ENCODE data around the gene SNAI3. TPM values are rescaled to one million over a fixed set of nuclear protein-coding genes. Genes with fewer than 3 reads are reported as not detected.

The SNAI3 gene
- total and polyA plus RNA-seq, 2 of the 8 experiments (the other 6 are each of a cell fraction or from before 2014, with no cell fraction given), result 8.5 to 13.3 TPM

GRCh38 chr16:88705801-88706228, 19.5 kb upstream of the SNAI3 start:
- H3K4me1 ChIP-seq (replicated peaks in 1 of 4; ENCODE audit: control insufficient read depth in 3 of 4, insufficient read depth in 4 of 4, low read length in 3 of 4), result peaks cover 0 to 6% (median 3%) of the 10 kb centered on the region in 4 experiments; a peak in 4 of 7 replicates
- POLR2A ChIA-PET (ENCODE audit: partially characterized antibody), result interaction anchor here (1.1 to 2.3 kb wide), 3 partner anchors 9 to 21 kb away, joined by 5 to 8 read pairs (median 6); partner anchors contain the start of gene SNAI3
- H3K56ac ChIP-seq (replicated peaks; ENCODE audit: insufficient read length, low read depth, low read length), result no peak overlapping the region
- H3K23ac ChIP-seq (ENCODE audit: insufficient read length), result no peak overlapping the region
- peak overlapping the region; percentile 69 to 98 for H3K4me2 ChIP-seq (ENCODE audit: insufficient read depth in 1 of 2, low read depth in 2 of 2, low read length in 2 of 2)
- H3K79me2 ChIP-seq (ENCODE audit: control insufficient read depth in 1 of 2, insufficient read depth in 2 of 2, low read length in 2 of 2), result peaks cover 0 to 39% of the 10 kb centered on the region in 2 experiments; a peak in 2 of 4 replicates
- H3K4ac ChIP-seq (replicated peaks; ENCODE audit: insufficient read length, low read depth, low read length), result no peak overlapping the region
- no peak overlapping the region for H2BK5ac ChIP-seq (ENCODE audit: low read depth, low read length)
- H2AFZ ChIP-seq (ENCODE audit: low read length), result no peak overlapping the region
- H3K23me2 ChIP-seq (ENCODE audit: low read depth, low read length), result peaks cover 15% of the 10 kb centered on the region; the same call in 1 of the 2 replicates
- no peak overlapping the region for H2BK120ac ChIP-seq (replicated peaks; ENCODE audit: low read depth, low read length)
- no peak overlapping the region for H3K18ac ChIP-seq (ENCODE audit: extremely low read depth, low read length)
- no peak overlapping the region for H2BK20ac ChIP-seq (ENCODE audit: low read length)
- H3K9me3 ChIP-seq (ENCODE audit: insufficient read depth in 2 of 2, low read depth in 1 of 2, low read length in 1 of 2), result no peaks in the 10 kb centered on the region
- peaks cover 1 to 4% of the 10 kb centered on the region in 2 experiments for H4K20me1 ChIP-seq (replicated peaks in 1 of 2; ENCODE audit: control insufficient read depth in 1 of 2, insufficient read depth in 2 of 2, low read length in 2 of 2)
- no peak overlapping the region for H4K91ac ChIP-seq (replicated peaks; ENCODE audit: insufficient read length, low read length)
- peaks cover 12% of the 10 kb centered on the region for H3K79me1 ChIP-seq (ENCODE audit: low read depth, low read length)
- no peak overlapping the region; the same call in 1 of the 2 replicates for H3K27ac ChIP-seq (ENCODE audit: low read depth, low read length)
- FAIRE-seq (no peak), DNase-seq (ENCODE audit: low read depth in 1 of 2, low spot score in 2 of 2) (no peak)
- WGBS, 2 experiments (ENCODE audit: extremely low coverage in 1 of 2, insufficient coverage in 1 of 2, insufficient read length in 1 of 2, insufficient replicate concordance in 2 of 2, low coverage in 1 of 2, low lambda C conversion rate in 2 of 2, missing lambda C conversion rate in 1 of 2), result 4% methylated on average over 28 of the region's 57 CpGs; no CpG with 5 or more reads in 1 of the 2 experiments
- H3K14ac ChIP-seq (ENCODE audit: insufficient read length), result no peak overlapping the region
- H3K27me3 ChIP-seq (replicated peaks in 1 of 4; ENCODE audit: control insufficient read depth in 3 of 4, extremely low read depth in 1 of 4, insufficient read depth in 3 of 4, low read length in 3 of 4), result no peaks in the 10 kb centered on the region
- no peak overlapping the region for H2BK12ac ChIP-seq (ENCODE audit: low read depth, low read length)
- H3K9ac ChIP-seq (replicated peaks in 1 of 4; ENCODE audit: extremely low read depth in 1 of 4, low read depth in 3 of 4, low read length in 3 of 4), result peak overlapping the region; percentile 55 to 94 (median 84); a peak in 6 of 7 replicates
- H3K4me3 ChIP-seq (ENCODE audit: extremely low read depth in 1 of 4, insufficient read depth in 2 of 4, low read depth in 3 of 4, low read length in 4 of 4), result peak overlapping the region; percentile 86 to 100 (median 92)
- CTCF ChIA-PET (ENCODE audit: partially characterized antibody), result interaction anchor here (0.8 to 3.3 kb wide), 7 partner anchors 10 to 57 kb away, joined by 3 to 14 read pairs (median 5); no protein-coding TSS in a partner anchor
- no peak overlapping the region for H2AK5ac ChIP-seq (ENCODE audit: low read depth, low read length)
- H4K8ac ChIP-seq (ENCODE audit: extremely low read depth, insufficient read depth, low read length), result peak overlapping the region; percentile 79
- H2BK15ac ChIP-seq (ENCODE audit: low read length), result no peak overlapping the region
- TF ChIP-seq TCF12 (IDR thresholded peaks at IDR 0.05; ENCODE audit: low read depth, low read length) (no peak), SRF (IDR thresholded peaks at IDR 0.05; ENCODE audit: low read depth, low read length) (no peak)
- H4K5ac ChIP-seq (ENCODE audit: insufficient read length, low read depth, low read length), result no peak overlapping the region
- no peaks in the 10 kb centered on the region for H3K36me3 ChIP-seq (ENCODE audit: control insufficient read depth in 2 of 4, insufficient read depth in 4 of 4, low read length in 3 of 4)

All from H1 (cell line).